ENCODE data around the gene CDC45.

- TF ChIP-seq POLR2A (IDR thresholded peaks at IDR 0.05; ENCODE audit: extremely low read depth, insufficient read length), result no peak
- no peak for TF ChIP-seq CTCF (IDR thresholded peaks at IDR 0.05; ENCODE audit: low read depth, low read length)
- TF ChIP-seq MAX (IDR thresholded peaks at IDR 0.05; ENCODE audit: low read depth, low read length), result no peak
Observed at GRCh38 chr22:19456541-19456940, 23.2 kb upstream of the CDC45 start.

Data from NB4 (cell line).